ENCODE results near the gene EML4. TPM values are rescaled to one million over a fixed set of nuclear protein-coding genes. Genes with fewer than 3 reads are reported as not detected.
A peak's percentile ranks its signal among the peaks of the same experiment; 100 is the strongest.

EML4 gene
- total and polyA plus RNA-seq, 2 of the 13 experiments (the other 11 are each of a cell fraction or from before 2014, with no cell fraction given): 243 to 476 TPM

DNA sequence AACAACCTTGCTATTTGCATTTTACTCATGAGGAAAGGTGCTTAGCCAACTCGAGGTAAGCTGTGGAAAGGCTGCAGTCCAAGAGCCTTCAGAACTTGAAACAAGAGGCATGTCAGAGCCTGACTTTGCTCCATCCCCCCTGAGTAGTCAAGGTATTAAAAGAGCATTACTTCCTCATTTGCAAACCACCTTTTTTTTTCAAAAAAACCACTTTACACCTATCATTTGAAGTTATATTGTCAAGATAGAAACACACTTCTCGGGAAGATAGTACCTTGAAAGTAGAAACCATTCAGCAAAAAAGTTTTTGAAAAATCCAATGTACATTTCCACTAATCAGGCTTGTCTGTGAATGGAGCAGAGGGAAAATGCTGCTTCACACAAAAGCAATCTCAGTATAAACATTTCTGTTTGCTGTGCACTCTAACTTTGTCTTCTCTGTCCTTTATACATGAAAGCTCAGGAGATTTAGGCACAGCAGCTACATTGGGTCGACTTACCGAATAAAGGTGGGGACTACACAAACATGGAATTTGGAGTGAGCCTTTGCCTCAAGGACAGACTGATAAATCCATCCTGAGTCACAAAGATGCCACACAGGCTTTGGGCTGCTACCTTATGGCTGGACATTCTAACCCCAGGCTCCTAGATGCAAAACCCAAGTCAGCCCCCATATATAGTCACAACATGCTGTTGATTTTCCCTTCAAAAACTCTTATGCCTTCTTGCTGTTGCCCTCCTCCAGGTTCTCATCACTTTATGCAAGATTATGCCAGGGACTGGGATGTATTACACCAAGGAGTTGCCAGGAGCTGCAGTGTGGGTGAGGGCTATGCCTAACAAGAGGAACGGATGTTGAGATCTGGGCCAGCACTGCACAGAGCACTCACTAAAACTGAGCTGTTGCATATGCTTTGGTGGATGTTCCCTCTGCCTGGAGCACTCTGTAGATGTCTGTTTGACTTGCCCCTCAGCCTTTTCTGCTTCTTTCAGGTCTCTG is 41.4 kb upstream of the EML4 start (continued):
- TF ChIP-seq, protein P1, sequence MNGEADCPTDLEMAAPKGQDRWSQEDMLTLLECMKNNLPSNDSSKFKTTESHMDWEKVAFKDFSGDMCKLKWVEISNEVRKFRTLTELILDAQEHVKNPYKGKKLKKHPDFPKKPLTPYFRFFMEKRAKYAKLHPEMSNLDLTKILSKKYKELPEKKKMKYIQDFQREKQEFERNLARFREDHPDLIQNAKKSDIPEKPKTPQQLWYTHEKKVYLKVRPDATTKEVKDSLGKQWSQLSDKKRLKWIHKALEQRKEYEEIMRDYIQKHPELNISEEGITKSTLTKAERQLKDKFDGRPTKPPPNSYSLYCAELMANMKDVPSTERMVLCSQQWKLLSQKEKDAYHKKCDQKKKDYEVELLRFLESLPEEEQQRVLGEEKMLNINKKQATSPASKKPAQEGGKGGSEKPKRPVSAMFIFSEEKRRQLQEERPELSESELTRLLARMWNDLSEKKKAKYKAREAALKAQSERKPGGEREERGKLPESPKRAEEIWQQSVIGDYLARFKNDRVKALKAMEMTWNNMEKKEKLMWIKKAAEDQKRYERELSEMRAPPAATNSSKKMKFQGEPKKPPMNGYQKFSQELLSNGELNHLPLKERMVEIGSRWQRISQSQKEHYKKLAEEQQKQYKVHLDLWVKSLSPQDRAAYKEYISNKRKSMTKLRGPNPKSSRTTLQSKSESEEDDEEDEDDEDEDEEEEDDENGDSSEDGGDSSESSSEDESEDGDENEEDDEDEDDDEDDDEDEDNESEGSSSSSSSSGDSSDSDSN (CRISPR knock-in tag; IDR thresholded peaks at IDR 0.05): peak; percentile 31; the same call in 1 of the 2 replicates
- TF ChIP-seq RBM39 (IDR thresholded peaks at IDR 0.05; ENCODE audit: low read depth, low read length, poor library complexity, severe bottlenecking): no peak
- no peak for TF ChIP-seq THYN1 (CRISPR knock-in tag; IDR thresholded peaks at IDR 0.05; ENCODE audit: borderline replicate concordance, low read depth)
- TF ChIP-seq ATRX (CRISPR knock-in tag; IDR thresholded peaks at IDR 0.05; ENCODE audit: borderline replicate concordance): no peak
- TF ChIP-seq, protein P2, sequence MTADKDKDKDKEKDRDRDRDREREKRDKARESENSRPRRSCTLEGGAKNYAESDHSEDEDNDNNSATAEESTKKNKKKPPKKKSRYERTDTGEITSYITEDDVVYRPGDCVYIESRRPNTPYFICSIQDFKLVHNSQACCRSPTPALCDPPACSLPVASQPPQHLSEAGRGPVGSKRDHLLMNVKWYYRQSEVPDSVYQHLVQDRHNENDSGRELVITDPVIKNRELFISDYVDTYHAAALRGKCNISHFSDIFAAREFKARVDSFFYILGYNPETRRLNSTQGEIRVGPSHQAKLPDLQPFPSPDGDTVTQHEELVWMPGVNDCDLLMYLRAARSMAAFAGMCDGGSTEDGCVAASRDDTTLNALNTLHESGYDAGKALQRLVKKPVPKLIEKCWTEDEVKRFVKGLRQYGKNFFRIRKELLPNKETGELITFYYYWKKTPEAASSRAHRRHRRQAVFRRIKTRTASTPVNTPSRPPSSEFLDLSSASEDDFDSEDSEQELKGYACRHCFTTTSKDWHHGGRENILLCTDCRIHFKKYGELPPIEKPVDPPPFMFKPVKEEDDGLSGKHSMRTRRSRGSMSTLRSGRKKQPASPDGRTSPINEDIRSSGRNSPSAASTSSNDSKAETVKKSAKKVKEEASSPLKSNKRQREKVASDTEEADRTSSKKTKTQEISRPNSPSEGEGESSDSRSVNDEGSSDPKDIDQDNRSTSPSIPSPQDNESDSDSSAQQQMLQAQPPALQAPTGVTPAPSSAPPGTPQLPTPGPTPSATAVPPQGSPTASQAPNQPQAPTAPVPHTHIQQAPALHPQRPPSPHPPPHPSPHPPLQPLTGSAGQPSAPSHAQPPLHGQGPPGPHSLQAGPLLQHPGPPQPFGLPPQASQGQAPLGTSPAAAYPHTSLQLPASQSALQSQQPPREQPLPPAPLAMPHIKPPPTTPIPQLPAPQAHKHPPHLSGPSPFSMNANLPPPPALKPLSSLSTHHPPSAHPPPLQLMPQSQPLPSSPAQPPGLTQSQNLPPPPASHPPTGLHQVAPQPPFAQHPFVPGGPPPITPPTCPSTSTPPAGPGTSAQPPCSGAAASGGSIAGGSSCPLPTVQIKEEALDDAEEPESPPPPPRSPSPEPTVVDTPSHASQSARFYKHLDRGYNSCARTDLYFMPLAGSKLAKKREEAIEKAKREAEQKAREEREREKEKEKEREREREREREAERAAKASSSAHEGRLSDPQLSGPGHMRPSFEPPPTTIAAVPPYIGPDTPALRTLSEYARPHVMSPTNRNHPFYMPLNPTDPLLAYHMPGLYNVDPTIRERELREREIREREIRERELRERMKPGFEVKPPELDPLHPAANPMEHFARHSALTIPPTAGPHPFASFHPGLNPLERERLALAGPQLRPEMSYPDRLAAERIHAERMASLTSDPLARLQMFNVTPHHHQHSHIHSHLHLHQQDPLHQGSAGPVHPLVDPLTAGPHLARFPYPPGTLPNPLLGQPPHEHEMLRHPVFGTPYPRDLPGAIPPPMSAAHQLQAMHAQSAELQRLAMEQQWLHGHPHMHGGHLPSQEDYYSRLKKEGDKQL (CRISPR knock-in tag; IDR thresholded peaks at IDR 0.05; ENCODE audit: low read depth): peak; percentile 81; the same call in 1 of the 2 replicates
- no peak for TF ChIP-seq ZNF670 (CRISPR knock-in tag; IDR thresholded peaks at IDR 0.05; ENCODE audit: borderline replicate concordance)
- TF ChIP-seq, protein P3, sequence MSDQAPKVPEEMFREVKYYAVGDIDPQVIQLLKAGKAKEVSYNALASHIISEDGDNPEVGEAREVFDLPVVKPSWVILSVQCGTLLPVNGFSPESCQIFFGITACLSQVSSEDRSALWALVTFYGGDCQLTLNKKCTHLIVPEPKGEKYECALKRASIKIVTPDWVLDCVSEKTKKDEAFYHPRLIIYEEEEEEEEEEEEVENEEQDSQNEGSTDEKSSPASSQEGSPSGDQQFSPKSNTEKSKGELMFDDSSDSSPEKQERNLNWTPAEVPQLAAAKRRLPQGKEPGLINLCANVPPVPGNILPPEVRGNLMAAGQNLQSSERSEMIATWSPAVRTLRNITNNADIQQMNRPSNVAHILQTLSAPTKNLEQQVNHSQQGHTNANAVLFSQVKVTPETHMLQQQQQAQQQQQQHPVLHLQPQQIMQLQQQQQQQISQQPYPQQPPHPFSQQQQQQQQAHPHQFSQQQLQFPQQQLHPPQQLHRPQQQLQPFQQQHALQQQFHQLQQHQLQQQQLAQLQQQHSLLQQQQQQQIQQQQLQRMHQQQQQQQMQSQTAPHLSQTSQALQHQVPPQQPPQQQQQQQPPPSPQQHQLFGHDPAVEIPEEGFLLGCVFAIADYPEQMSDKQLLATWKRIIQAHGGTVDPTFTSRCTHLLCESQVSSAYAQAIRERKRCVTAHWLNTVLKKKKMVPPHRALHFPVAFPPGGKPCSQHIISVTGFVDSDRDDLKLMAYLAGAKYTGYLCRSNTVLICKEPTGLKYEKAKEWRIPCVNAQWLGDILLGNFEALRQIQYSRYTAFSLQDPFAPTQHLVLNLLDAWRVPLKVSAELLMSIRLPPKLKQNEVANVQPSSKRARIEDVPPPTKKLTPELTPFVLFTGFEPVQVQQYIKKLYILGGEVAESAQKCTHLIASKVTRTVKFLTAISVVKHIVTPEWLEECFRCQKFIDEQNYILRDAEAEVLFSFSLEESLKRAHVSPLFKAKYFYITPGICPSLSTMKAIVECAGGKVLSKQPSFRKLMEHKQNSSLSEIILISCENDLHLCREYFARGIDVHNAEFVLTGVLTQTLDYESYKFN (CRISPR knock-in tag; conservative IDR thresholded peaks at IDR 0.05): peak; percentile 94
- no peak for TF ChIP-seq RARG (CRISPR knock-in tag; IDR thresholded peaks at IDR 0.05; ENCODE audit: low read depth)
- TF ChIP-seq ZNF331 (CRISPR knock-in tag; IDR thresholded peaks at IDR 0.05): peak; percentile 79
- no peak for TF ChIP-seq ZNF180 (CRISPR knock-in tag; IDR thresholded peaks at IDR 0.05; ENCODE audit: borderline replicate concordance, low read depth)
- no peak for TF ChIP-seq ZNF326 (CRISPR knock-in tag; IDR thresholded peaks at IDR 0.05; ENCODE audit: borderline replicate concordance)
- peak; percentile 56; the same call in 1 of the 2 replicates for TF ChIP-seq KMT2A (CRISPR knock-in tag; IDR thresholded peaks at IDR 0.05)
- no peak for TF ChIP-seq KLF15 (CRISPR knock-in tag; IDR thresholded peaks at IDR 0.05; ENCODE audit: borderline replicate concordance)

All from HepG2 (cell line).